Measurements from ENCODE around the gene ATXN7L3. TPM values are rescaled to one million over a fixed set of nuclear protein-coding genes. Genes with fewer than 3 reads are reported as not detected.

ATXN7L3 gene
- total and polyA plus RNA-seq, 12 donors, result 19.6 to 81.4 (median 48.0) TPM

GRCh38 chr17:44176671-44177501 is 22.8 kb downstream of the ATXN7L3 start:
- Histone ChIP-seq H3K9me3 (replicated peaks in 1 of 3) (no peaks in the 10 kb centered on the region), H3K27me3 (no peaks in the 10 kb centered on the region), H3K36me3 (replicated peaks in 1 of 2) (peaks cover 0 to 10% of the 10 kb centered on the region in 2 donors), H3K4me3 (no peak overlapping the region), H3K4me1 (replicated peaks in 1 of 2) (peaks cover 0 to 7% of the 10 kb centered on the region in 2 donors), H3K27ac (no peak overlapping the region)
- no peak for TF ChIP-seq CTCF (IDR thresholded peaks at IDR 0.05)
- intact Hi-C loops (cut with DNase I), result no loop called here
- WGBS, 4 donors, result 85 to 92% (median 91%) methylated on average over 8 to 54 of the region's 54 CpGs
- no peak for DNase-seq

- Histone ChIP-seq H3K27ac (no peak overlapping the region), H3K4me3 (no peak overlapping the region), H3K27me3 (no peaks in the 10 kb centered on the region), H3K9me3 (replicated peaks in 1 of 3) (no peaks in the 10 kb centered on the region), H3K4me1 (replicated peaks in 1 of 2) (peaks cover 0 to 8% of the 10 kb centered on the region in 2 donors), H3K36me3 (replicated peaks in 1 of 2) (peaks cover 0 to 5% of the 10 kb centered on the region in 2 donors)
- no peak for DNase-seq
- intact Hi-C loops (cut with DNase I), result no loop called here
- WGBS, 4 donors, result 71 to 83% (median 78%) methylated on average over 1 of the region's 1 CpG
- no peak for TF ChIP-seq POLR2A (IDR thresholded peaks at IDR 0.05)
- no peak for TF ChIP-seq CTCF (IDR thresholded peaks at IDR 0.05)
These were observed 23.4 kb downstream of the ATXN7L3 start for GRCh38 chr17:44176257-44176656.

- no peak overlapping the region for H3K27ac ChIP-seq
- no peaks in the 10 kb centered on the region for H3K9me3 ChIP-seq (replicated peaks in 1 of 3)
- peaks cover 0 to 5% of the 10 kb centered on the region in 2 donors for H3K36me3 ChIP-seq (replicated peaks in 1 of 2)
- TF ChIP-seq CTCF (IDR thresholded peaks at IDR 0.05) (no peak), POLR2A (IDR thresholded peaks at IDR 0.05) (no peak)
- WGBS, 4 donors, result 92 to 100% (median 97%) methylated on average over 2 of the region's 2 CpGs
- H3K4me1 ChIP-seq (replicated peaks in 1 of 2), result peaks cover 0 to 18% of the 10 kb centered on the region in 2 donors
- no peak for DNase-seq
- no peaks in the 10 kb centered on the region for H3K27me3 ChIP-seq
- intact Hi-C loops (cut with DNase I), result no loop called here
- H3K4me3 ChIP-seq, result no peak overlapping the region
These were observed 25.3 kb downstream of the ATXN7L3 start for GRCh38 chr17:44174427-44174826.

GRCh38 chr17:44171931-44172455 is 27.7 kb downstream of the ATXN7L3 start:
- intact Hi-C loops (cut with DNase I), result no loop called here
- H3K4me3 ChIP-seq, result no peak overlapping the region
- TF ChIP-seq CTCF (IDR thresholded peaks at IDR 0.05) (no peak), POLR2A (IDR thresholded peaks at IDR 0.05) (no peak)
- peaks cover 0 to 18% of the 10 kb centered on the region in 2 donors for H3K4me1 ChIP-seq (replicated peaks in 1 of 2)
- WGBS, 4 donors, result 34 to 59% (median 56%) methylated on average over 10 to 17 of the region's 17 CpGs
- H3K27me3 ChIP-seq, result no peaks in the 10 kb centered on the region
- H3K36me3 ChIP-seq (replicated peaks in 1 of 2), result no peaks in the 10 kb centered on the region
- no peaks in the 10 kb centered on the region for H3K9me3 ChIP-seq (replicated peaks in 1 of 3)
- DNase-seq, result no peak
- H3K27ac ChIP-seq, result no peak overlapping the region
